Measurements from ENCODE around the gene FSTL4.

The FSTL4 gene

DNA sequence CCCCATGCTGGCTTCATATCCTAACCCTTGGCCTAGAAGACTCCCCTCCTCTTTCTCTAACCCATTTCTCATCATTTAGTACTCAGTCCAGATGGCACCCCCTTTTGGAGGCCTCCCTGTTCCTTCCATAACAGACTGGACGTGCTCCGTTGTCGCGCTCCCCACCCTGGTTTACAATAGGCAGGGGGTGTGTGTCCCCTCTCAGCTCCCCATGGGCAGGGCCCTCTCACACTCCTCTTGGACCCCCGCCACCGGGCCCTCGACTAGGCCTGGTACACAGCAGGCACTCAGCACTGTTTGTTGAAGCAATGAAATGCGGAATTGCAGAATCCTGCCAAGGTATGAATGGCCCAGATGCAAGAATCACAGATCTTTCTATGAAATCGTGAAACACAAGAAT, 227.4 kb downstream of the FSTL4 start:
- no peaks in the 10 kb centered on the region for H3K4me1 Mint-ChIP-seq (ENCODE audit: low read depth)
- no peaks in the 10 kb centered on the region for H3K36me3 Mint-ChIP-seq (ENCODE audit: low read depth)
- peaks cover 29% of the 10 kb centered on the region for H3K27me3 Mint-ChIP-seq (ENCODE audit: low read depth)
- H3K9me3 Mint-ChIP-seq, result no peaks in the 10 kb centered on the region
- no peak overlapping the region for H3K4me3 Mint-ChIP-seq
- no peak overlapping the region for H3K27ac Mint-ChIP-seq

DNA sequence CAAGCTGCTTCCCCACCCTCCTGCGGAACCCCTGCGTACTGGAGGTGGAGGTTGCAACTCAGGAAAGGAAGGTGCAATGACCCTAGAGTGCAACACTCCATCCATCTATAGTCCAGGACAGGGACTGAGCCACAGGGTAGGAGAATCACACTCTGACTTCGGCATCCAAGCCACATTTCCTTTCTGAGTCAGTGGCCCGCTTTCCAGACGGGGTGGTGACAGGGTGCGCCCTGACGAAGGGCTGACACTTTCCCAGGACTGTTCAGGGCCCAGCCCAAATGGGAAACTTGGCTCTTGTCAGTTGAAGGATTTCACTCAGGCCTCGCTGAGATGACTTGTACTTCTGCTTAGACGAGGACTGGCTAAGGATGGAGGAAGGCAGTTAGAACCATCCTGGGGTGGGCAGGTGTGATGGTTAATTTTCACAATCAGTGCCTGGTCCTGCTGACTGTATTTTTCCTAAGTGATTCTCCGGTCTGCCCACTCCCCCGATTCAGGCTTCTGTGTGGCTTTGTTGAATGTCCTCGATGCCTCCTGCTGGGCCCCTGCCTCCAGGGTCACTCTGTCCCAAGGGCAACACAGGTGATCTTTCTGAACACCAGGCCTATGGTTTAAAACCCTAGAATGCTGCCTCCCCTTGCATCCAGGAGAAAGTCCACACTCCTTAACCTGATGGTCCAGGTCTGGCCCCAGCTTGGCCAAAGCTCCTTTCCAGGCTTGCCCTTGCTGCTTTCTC, 228.1 kb downstream of the FSTL4 start:
- no peaks in the 10 kb centered on the region for H3K36me3 Mint-ChIP-seq (ENCODE audit: low read depth)
- H3K4me1 Mint-ChIP-seq (ENCODE audit: low read depth), result no peaks in the 10 kb centered on the region
- H3K27me3 Mint-ChIP-seq (ENCODE audit: low read depth), result peaks cover 27% of the 10 kb centered on the region
- H3K27ac Mint-ChIP-seq, result no peak overlapping the region
- no peaks in the 10 kb centered on the region for H3K9me3 Mint-ChIP-seq
- H3K4me3 Mint-ChIP-seq, result no peak overlapping the region

DNA sequence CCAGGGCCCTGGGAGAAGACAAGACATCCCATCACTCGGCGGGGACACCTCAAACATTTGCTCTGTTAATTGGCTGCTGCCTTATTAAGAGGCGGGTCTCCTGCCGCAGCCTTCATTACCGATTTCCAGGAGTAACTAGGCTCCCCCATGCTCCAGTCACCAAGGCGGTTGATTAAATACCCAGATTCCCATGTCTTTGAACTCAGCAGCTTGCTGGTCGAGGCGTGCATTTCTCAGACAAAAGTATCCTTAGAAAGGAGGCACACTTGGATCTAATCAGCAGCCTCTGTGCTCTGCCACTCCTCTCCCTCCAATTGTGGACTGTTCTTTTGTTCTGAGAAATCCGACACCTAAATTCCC, 228.8 kb downstream of the FSTL4 start:
- H3K4me1 Mint-ChIP-seq (ENCODE audit: low read depth), result no peaks in the 10 kb centered on the region
- no peak overlapping the region for H3K4me3 Mint-ChIP-seq
- H3K27me3 Mint-ChIP-seq (ENCODE audit: low read depth), result peaks cover 25% of the 10 kb centered on the region
- no peaks in the 10 kb centered on the region for H3K36me3 Mint-ChIP-seq (ENCODE audit: low read depth)
- no peak overlapping the region for H3K27ac Mint-ChIP-seq
- no peaks in the 10 kb centered on the region for H3K9me3 Mint-ChIP-seq

DNA sequence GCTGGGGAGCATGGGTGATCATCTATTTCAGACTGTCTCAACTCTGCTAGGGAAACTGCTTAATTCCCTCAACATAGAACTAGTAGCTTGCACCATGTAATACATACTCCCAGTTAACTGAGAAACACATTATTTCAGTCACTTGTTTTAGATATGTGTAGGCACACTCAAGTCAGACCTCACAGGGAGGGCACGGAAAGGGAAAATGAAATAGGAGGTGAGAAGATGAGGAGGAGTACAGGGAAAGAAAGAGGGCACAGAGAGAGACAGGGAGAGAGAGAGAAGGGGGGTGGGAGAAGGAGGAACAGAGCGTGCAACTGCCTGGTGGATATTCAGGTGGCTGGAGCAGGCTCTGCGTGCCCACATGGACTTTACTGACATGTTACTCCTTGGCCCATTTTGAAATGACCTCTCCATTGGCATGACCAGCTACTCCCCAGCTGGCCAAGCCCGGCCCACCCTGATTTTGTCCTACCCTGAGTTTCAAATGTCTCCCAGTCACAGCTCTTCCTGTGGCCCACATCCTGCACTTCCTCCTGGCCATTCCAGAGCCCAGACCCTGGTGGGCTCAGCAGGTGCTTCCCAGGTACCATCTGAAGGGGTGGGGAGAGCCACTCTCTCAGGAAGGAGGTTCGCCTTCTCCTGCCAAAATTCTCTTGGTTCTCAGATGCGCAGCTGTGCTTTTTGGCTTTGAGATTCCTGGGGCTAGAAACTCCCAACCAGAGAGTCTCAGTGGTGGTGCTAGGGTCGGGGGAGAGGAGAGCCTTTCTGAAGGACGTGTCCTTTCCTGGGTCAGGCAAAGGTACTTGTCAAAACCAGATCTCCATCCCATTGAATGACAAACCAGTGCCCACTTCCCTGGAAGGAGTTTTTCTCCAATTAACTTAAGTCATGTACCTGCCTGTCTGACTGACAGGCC, 229.4 kb downstream of the FSTL4 start:
- Mint-ChIP-seq H3K36me3 (ENCODE audit: low read depth) (no peaks in the 10 kb centered on the region), H3K4me1 (ENCODE audit: low read depth) (no peaks in the 10 kb centered on the region), H3K9me3 (peaks cover 1% of the 10 kb centered on the region), H3K4me3 (no peak overlapping the region), H3K27ac (no peak overlapping the region), H3K27me3 (ENCODE audit: low read depth) (peaks cover 24% of the 10 kb centered on the region)

GRCh38 chr5:133381571-133382365, 230.6 kb downstream of the FSTL4 start:
- Mint-ChIP-seq H3K27ac (no peak overlapping the region), H3K4me1 (ENCODE audit: low read depth) (no peaks in the 10 kb centered on the region), H3K4me3 (no peak overlapping the region), H3K27me3 (ENCODE audit: low read depth) (peaks cover 25% of the 10 kb centered on the region), H3K36me3 (ENCODE audit: low read depth) (no peaks in the 10 kb centered on the region), H3K9me3 (peaks cover 12% of the 10 kb centered on the region)

GRCh38 chr5:133381041-133381440, 231.3 kb downstream of the FSTL4 start:
- H3K4me3 Mint-ChIP-seq, result no peak overlapping the region
- no peaks in the 10 kb centered on the region for H3K36me3 Mint-ChIP-seq (ENCODE audit: low read depth)
- no peak overlapping the region for H3K27ac Mint-ChIP-seq
- H3K4me1 Mint-ChIP-seq (ENCODE audit: low read depth), result no peaks in the 10 kb centered on the region
- peaks cover 26% of the 10 kb centered on the region for H3K27me3 Mint-ChIP-seq (ENCODE audit: low read depth)
- peaks cover 16% of the 10 kb centered on the region for H3K9me3 Mint-ChIP-seq

- no peak overlapping the region for H3K4me3 Mint-ChIP-seq
- H3K36me3 Mint-ChIP-seq (ENCODE audit: low read depth), result no peaks in the 10 kb centered on the region
- no peaks in the 10 kb centered on the region for H3K4me1 Mint-ChIP-seq (ENCODE audit: low read depth)
- H3K27me3 Mint-ChIP-seq (ENCODE audit: low read depth), result peaks cover 29% of the 10 kb centered on the region
- H3K27ac Mint-ChIP-seq, result no peak overlapping the region
- H3K9me3 Mint-ChIP-seq, result peaks cover 23% of the 10 kb centered on the region
Measured at GRCh38 chr5:133377736-133378135, 234.6 kb downstream of the FSTL4 start.

GRCh38 chr5:133376986-133377385, 235.4 kb downstream of the FSTL4 start:
- Mint-ChIP-seq H3K27me3 (ENCODE audit: low read depth) (peaks cover 29% of the 10 kb centered on the region), H3K36me3 (ENCODE audit: low read depth) (no peaks in the 10 kb centered on the region), H3K4me1 (ENCODE audit: low read depth) (no peaks in the 10 kb centered on the region)

DNA sequence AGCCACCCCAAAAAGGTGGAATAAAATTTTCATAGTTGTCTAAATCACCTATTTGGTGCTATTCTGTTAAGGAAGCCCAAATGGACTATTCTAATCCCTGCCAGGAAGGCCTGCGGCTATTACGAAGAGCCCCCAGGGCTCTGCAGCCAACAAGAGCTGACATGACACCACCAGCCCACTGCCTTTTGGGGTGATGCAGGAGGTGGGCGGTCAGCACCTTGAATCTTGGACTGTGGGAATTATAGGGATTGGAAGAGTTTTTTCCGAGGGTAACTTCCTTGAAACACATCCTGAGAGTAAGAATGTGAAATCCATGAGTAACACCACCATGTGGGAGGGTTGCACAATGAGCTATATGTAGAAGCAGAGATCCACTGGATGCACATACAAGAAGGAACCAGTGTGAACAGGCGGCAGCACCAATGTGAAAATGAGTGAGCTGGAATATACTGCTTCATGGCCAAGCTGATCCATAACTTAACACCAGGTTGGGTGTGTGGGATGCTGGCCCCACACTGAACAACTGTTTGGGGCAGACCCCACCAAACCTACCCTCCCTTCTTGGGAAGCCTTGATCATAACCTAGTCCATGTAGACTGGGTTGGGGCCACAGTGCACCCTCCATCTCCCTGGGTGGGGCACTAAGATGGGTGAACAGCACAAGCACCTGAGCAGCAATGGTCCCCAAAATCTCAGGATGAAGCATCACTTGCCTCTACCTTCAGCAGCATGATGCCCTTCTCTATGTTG, 239.0 kb downstream of the FSTL4 start:
- Mint-ChIP-seq H3K4me1 (ENCODE audit: low read depth) (no peaks in the 10 kb centered on the region), H3K36me3 (ENCODE audit: low read depth) (no peaks in the 10 kb centered on the region), H3K4me3 (no peak overlapping the region), H3K27ac (no peak overlapping the region), H3K27me3 (ENCODE audit: low read depth) (peaks cover 18% of the 10 kb centered on the region), H3K9me3 (peaks cover 23% of the 10 kb centered on the region)

More at GRCh38 chr5:133376986-133377385, 235.4 kb downstream of the FSTL4 start:
- no peak overlapping the region for H3K4me3 Mint-ChIP-seq
- H3K27ac Mint-ChIP-seq, result no peak overlapping the region
- peaks cover 23% of the 10 kb centered on the region for H3K9me3 Mint-ChIP-seq

DNA sequence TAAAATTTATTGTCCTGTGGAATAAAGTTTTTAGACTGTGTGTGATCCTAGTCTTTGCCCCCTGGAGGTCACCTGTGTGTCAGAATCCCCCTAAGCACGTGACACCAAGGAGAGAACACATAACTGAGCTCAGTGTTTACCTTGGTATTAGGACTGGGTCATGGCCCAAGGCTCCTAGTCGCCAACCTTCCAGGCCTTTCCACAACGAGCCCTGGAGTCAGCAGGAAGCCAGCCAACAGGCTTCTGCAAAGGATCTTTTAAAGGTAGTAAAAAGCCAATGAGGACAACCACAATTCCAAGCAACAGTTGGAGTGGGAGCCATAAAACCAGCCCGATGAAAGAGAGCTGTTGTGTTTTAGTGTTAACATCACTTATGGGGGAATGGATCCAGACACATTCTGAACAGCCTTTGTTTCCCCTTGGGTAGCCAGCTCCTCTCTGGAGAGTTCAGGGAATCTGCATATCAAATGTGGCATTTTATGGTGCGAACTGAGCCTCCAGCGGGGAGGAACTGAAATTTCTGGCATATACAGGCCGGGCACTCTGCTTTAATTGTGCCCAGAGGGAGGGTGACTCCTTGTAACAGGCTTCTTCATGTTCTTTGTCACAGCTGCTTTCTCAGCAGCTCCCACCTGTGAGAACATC, 239.9 kb downstream of the FSTL4 start:
- Mint-ChIP-seq H3K9me3 (peaks cover 17% of the 10 kb centered on the region), H3K4me3 (no peak overlapping the region), H3K36me3 (ENCODE audit: low read depth) (no peaks in the 10 kb centered on the region), H3K27me3 (ENCODE audit: low read depth) (peaks cover 13% of the 10 kb centered on the region), H3K27ac (no peak overlapping the region), H3K4me1 (ENCODE audit: low read depth) (no peaks in the 10 kb centered on the region)

- peaks cover 10% of the 10 kb centered on the region for H3K27me3 Mint-ChIP-seq (ENCODE audit: low read depth)
- peaks cover 10% of the 10 kb centered on the region for H3K9me3 Mint-ChIP-seq
- no peaks in the 10 kb centered on the region for H3K36me3 Mint-ChIP-seq (ENCODE audit: low read depth)
- H3K27ac Mint-ChIP-seq, result no peak overlapping the region
- no peak overlapping the region for H3K4me3 Mint-ChIP-seq
- no peaks in the 10 kb centered on the region for H3K4me1 Mint-ChIP-seq (ENCODE audit: low read depth)
Measured at GRCh38 chr5:133371371-133372155, 240.8 kb downstream of the FSTL4 start.

DNA sequence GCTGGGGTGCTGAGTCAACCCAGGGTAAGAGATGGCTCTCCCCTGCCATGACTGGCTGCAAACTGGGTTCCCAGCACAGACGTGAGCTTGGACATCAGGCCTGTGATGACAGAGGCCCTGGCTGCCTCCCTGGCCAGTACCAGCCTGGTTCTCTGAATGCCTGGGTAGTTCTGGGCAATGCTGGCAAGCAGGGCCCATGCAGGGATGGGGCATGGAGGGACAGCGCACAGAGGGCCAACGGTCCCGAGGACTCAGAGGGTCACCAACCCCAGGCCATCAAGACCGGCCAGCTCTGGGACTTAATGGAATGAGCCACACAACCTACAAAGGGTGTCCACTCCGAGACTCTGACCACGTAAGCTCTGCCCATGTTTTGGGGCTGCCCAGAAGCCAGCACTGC, 241.4 kb downstream of the FSTL4 start:
- H3K36me3 Mint-ChIP-seq (ENCODE audit: low read depth), result no peaks in the 10 kb centered on the region
- no peak overlapping the region for H3K4me3 Mint-ChIP-seq
- no peaks in the 10 kb centered on the region for H3K4me1 Mint-ChIP-seq (ENCODE audit: low read depth)
- H3K27me3 Mint-ChIP-seq (ENCODE audit: low read depth), result peaks cover 8% of the 10 kb centered on the region
- H3K27ac Mint-ChIP-seq, result no peak overlapping the region
- H3K9me3 Mint-ChIP-seq, result peaks cover 5% of the 10 kb centered on the region

Measured in T-helper 1 cell treated with Interleukin-12 subunit alpha and Interleukin-12 subunit beta and Interleukin-4 antibody, amounts not matched to agents 30 μg/mL and 1 μg/mL, for 36 hours (primary cell).